ENCODE data around the gene PITX3.

GRCh38 chr10:102226542-102226870 lies 14.8 kb downstream of the PITX3 start:
- TF ChIP-seq CTCF (IDR thresholded peaks at IDR 0.05) (no peak), POLR2A (IDR thresholded peaks at IDR 0.05) (no peak)

All from Peyer's patch (tissue), 4 donors.